GM19468 (cell line): ENCODE data around the gene FAR1.

Source experiments
- ATAC-seq: cut with Tn5 transposase; IDR thresholded peaks from one replicate; pipeline ENCODE4 v1.9.1; 2021; ENCODE audit warnings: mild to moderate bottlenecking, moderate library complexity, moderate number of reproducible peaks; ENCODE audit not compliant: unreplicated experiment; ENCODE audit errors: extremely low read depth

FAR1 gene

DNA sequence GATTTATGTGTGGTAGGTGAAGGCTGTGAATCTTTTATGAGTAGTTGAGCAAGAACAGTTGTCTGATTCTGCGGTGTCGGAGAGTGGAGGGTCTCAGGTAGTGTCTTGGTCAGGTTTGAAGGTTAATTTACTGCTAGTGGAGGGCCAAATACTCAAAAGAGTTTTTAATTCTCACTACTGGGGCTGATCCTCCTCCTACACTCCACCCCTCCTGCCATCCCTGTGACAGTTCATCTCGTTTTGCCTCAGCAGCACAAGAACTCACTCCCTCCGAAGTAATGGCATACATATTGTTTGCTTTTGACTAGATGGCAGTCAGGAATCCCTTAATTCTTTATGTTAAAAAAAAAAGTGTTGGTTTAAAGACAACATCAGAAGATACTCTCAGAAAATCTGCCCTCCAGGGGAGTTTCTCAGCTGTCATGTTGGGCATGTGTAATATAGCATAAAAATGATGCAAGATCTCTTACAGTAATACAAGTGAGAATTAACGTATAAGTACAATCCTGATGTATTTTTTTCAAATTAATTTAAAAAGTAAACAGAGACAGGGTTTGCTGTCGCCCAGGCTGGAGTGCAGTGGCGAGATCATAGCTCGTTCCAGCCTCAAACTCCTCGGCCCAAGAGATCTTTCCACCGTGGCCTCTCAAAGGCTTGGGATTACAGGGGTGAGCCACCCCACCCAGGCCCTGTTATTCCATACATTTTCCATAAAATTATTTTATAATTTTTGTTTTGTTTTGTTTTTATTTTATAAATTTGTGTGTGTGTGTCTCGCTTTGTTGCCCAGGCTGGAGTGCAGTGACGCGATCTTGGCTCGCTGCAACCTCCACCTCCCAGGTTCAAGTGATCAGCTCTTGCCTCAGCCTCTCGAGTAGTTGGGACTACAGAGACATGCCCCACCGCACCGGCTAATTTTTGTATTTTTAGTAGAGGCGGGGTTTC is 1.3 kb downstream of the FAR1 start:
- ATAC-seq, result no peak

DNA sequence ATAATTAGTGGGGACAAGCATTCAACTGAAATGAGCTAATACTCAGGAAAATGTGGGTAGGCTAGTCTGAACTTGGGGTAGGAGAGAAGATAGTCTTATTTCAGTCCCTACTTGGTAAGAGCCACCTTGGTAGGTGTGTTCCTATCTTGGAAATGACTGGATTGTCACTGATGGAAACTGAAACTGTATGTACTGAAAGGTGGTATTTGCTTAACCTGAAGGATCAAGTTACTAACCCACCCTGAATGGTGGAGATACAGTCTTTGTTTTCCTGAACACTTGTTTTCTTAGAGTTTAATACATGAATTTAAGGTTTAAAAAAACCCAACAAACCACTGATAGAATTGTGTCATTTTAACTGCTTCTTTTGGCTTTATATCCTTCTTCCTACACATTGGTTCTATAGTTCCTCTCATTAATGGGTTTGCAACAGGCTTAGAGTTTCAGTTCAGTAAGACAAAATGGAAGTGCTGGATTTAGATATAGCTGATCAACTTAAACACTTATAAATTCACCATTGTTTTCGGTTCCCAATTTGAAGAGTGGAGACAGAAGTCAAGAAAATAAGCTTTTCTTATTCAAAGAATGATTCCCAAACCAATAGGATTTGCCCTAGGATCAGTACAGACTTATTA is 4.2 kb downstream of the FAR1 start:
- no peak for ATAC-seq

- ATAC-seq, result no peak
Observed at GRCh38 chr11:13674799-13675509, 6.5 kb downstream of the FAR1 start.

DNA sequence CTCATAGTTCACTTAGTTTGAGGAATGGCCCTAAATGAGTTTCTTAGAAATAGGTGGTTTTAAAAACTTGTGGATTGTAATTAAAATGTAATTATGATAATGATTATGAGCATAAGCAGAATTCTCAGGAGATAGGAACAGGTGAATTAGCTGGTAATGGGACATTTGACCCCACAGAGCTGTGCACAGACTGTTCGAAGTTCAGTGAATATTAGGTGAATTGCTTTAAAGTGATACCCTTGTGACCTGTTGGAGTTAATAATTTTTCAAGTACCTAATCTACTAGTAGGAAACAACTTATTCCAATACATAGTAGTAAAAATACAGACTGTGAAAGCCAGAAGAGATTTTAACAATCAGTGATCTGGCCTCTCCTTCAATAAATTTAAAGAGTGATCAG is 8.1 kb downstream of the FAR1 start:
- no peak for ATAC-seq

DNA sequence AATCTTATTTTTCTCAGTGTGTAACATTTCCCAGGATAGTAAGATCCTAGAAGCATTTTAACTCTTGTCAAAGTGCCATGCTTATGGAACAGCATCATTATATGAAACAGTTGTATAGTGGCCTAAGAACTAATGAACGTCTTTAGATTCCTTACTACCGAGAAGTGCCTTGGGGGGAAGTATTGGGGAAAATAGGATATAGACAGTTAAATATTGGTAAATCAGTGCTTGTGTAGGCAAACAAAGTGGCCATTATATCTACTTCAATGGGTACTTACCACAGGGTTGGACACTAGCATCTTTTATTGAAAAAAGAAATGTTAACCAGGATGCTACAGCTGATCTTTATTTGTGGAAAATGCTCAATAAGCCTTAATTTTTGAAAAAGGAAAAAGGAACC is 11.3 kb downstream of the FAR1 start:
- ATAC-seq, result no peak

DNA sequence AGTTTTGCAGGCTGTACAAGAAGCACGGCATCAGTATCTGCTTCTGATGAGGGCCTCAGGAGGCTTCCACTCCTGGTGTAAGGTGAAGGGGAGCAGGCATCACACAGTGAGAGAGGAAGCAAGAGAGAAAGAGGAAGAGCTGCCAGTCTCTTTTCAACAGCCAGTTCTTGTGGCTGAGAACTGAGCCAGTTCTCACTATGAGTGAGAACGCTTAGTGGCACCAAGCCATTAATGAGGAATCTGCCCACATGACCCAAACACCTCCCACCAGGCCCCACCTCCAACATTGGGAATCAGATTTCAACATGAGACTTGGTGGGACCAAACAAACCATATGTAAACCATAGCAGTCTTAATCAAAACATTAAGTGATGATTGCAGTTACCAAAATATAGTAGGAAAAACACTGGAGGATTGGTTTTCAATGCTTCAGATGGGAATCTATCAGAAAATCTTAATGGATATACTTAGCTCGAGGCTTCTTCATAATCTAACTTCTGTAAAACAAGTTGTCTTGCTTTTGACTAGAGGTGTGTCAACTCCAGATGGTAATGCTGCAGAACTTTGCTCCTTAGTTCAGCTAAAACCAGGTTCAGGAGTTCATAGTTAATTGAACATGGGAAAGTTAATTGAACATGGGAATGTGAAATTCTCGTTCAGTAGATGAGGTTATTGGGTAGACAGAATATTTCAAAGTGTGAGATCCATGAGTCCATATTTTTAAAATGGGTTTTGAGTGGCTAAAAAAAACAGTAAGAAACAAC is 12.2 kb downstream of the FAR1 start:
- no peak for ATAC-seq

DNA sequence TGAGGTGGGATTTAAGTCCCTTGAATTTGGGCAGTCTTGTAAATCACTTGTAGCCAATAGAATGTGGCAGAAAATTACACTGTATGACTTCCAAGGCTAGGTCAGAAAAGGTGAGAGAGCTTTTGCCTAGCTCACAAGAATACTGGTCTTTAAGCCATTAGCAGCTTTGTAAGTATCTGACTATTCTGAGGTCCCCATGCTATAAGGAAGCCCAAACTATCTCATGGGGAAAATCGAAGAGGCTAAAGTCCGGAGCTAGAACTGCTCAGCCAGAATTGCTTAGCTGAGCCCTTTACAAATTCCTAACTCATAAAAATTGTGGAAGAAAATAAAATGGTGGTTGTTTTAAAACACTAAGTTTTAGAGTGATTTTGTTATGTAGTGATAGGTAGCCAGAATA is 13.0 kb downstream of the FAR1 start:
- no peak for ATAC-seq

- no peak for ATAC-seq
Observed at GRCh38 chr11:13682212-13682611, 13.7 kb downstream of the FAR1 start.

DNA sequence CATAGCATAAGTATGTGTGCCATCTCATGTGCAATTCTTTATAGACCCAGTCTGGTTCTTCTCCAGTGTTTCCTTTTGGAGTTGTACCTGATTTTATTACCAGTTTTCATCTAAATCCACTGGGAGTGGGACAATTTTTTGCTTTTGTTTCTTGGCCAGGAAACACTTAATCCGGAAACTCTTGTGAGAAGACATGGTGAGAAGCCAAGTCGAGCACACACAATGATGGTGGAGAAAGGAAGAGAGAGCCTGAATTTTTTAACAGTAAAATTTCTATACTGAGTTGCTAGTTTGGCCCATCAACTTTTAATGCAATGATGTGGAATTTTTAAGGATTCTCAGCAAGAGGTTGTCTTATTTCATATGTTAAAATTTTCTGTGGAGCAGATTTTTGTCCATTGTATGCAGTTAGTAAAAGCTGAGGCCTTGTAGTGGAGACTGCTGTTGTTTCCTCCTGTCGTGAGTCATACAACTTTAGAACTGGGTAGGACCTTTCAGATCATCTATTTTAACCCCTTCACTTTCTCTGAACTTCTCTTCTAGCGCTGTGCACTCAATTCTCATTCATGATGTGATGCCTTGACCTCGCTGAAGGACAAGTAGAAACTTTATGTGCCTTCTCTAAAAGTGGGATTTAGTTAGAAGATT is 17.1 kb downstream of the FAR1 start:
- ATAC-seq, result no peak

GRCh38 chr11:13686776-13687175 is 18.3 kb downstream of the FAR1 start:
- no peak for ATAC-seq

GRCh38 chr11:13687271-13687670 is 18.8 kb downstream of the FAR1 start:
- no peak for ATAC-seq

GRCh38 chr11:13691286-13691899 is 22.9 kb downstream of the FAR1 start:
- ATAC-seq, result no peak

DNA sequence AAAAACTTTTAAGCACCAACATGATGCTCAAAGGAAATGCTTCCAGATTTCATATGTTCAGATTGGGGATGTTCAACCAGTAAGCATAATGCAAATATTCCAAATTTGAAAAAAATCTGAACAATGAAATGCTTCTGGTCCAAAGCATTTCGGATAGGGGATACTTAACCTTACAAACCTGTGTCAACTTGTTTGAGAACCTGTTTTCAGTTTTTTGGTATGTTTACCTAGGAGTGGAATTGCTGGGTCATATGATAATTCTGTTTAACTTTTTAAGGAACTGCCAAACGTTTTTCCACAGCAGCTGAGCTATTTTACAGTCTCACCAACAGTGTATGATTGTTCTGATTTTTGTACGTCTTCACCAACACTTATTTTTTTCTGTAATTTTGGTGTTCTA is 23.7 kb downstream of the FAR1 start:
- ATAC-seq, result no peak

DNA sequence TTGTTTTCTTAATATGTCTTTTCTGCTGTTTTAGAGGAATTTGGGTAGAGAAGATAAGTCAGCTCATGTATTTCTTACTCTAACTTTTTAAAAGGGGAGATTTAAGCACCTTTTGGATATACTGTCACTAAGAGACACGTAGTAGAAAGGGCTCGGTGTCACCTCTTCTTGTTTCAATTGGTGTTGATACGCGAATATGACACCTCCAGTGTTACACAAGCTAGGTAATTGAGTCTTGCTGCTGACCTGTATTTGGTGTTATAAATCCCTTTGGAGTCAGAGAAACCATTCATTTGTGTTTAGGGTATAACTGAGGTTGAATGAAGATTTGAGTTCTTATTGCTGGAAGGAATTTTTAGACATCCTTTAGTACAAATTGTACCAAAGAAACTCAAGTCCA is 25.6 kb downstream of the FAR1 start:
- no peak for ATAC-seq

DNA sequence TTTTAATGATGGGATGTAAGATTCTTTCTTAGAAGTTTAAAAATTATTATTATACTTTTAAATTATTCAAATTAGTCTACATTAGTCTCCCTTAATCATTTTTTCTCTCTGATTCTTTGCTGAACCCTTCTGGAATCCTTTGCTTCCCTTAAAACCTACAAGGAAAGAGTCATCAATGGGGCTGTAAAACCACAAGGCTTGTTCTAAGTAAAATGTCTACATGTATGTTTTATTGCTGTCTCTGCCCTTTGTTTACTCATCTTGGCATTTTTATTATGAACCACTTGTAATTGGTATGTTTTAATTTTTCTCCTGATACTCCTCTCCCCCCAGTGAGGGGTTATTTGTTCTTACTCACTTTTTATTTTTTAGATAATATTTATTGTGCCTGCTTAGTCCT is 27.4 kb downstream of the FAR1 start:
- no peak for ATAC-seq

DNA sequence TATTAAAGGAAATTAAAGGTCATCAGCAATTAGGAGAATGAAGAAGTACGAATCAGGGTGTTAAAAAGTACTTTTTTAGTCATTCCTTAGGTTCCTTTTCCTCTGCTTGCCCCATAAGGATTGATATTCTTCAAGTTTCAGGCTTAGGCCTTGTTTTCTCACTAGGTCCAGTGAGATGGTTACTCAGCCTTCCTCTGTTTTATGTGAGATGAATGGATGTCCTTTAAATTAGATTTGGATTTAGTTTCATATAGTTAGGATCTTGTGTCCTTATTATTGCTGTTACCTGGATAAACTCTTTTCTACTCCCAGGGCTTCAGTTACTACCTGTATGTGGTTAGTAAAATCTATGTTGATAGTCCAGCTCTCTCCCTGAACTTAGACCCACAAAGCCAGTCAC is 29.2 kb downstream of the FAR1 start:
- no peak for ATAC-seq

DNA sequence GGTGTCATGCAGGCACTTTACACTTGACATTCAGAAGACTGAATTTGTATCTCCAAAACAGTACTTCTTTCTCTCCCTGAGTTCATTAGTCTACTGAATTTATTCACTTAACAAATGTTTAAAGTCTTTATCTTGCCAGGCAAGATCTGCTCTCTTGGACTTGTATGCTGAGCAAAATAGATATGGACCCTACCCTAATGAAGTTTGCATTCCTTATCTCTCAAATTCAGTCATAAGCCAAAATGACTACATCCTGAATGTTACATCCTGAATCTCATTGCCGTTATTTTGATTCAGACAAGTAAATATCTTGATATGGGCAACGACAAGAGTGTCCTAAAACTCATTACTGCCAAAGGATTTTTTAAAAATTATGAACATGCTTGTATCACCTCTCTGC is 29.7 kb downstream of the FAR1 start:
- ATAC-seq, result no peak

DNA sequence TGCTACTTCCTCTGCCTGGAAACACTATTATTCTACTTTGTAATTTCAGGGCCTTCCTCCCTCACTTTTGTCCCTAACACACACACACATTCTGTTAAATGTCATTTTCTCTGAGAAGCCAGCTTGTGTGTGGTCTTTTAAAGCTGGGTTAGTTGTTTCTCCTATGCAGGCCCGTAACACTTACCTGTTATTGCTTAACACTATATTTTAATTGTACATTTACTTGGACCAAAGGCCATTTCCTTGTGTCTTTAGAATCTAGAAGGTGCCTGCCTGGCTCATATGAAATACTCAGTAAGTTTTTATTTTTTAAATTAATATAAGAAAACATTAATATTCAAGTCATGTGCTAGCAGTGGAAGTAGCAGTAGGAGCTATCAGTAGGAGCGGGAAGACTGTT is 30.6 kb downstream of the FAR1 start:
- ATAC-seq, result no peak

- ATAC-seq, result no peak
Observed at GRCh38 chr11:13699870-13700269, 31.4 kb downstream of the FAR1 start.
